HFF-Myc (cell line): ENCODE data around the gene PGA3.
"Not testable (repeated sequence)": the region's sequence is repeated elsewhere in the genome, so short reads cannot be mapped to it uniquely, and the experiment has no call there.

Source experiments
- DNase-seq: peaks from one replicate; pipeline ENCODE4 v3.0.0-alpha.2; 2011; ENCODE audit warnings: low read depth; ENCODE audit errors: extremely low read depth
- H3K4me3 ChIP-seq: replicated peaks from 2 replicates; pipeline ENCODE4 v1.5.1; 2011; ENCODE audit warnings: low read depth, mild to moderate bottlenecking, control low read depth, low read length
- CTCF ChIP-seq: IDR thresholded peaks from 2 replicates; pipeline ENCODE4 v1.5.1; 2012; ENCODE audit warnings: mild to moderate bottlenecking, low read depth, low read length, control low read depth; ENCODE audit errors: missing control alignments

Gene PGA3

GRCh38 chr11:61194981-61195695 is 8.2 kb upstream of the PGA3 start:
- DNase-seq = no peak
- no peak for TF ChIP-seq CTCF

DNA sequence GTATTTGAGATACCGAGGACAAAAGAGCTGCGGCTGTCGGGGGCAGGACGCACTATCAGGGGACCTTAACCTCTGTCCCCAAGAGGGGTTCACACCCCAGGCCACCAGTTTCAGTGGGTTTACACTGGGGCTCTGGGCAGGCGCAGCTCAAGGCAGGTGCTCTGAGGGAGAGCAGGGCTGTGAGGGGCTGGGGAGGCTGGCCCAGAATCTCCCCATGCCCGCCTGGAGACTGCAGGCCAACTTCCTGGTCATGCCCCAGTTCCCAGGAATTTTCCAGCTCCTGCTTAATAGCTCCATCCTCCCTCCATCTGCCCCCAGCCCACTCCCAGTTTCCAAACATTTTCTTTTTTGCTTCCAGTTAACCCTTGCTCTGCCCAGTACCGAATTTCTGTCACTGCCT is 7.6 kb upstream of the PGA3 start:
- H3K4me3 ChIP-seq = no peak overlapping the region
- no peak for TF ChIP-seq CTCF
- no peak for DNase-seq

More at GRCh38 chr11:61194981-61195695, 8.2 kb upstream of the PGA3 start:
- H3K4me3 ChIP-seq = no peak overlapping the region

DNA sequence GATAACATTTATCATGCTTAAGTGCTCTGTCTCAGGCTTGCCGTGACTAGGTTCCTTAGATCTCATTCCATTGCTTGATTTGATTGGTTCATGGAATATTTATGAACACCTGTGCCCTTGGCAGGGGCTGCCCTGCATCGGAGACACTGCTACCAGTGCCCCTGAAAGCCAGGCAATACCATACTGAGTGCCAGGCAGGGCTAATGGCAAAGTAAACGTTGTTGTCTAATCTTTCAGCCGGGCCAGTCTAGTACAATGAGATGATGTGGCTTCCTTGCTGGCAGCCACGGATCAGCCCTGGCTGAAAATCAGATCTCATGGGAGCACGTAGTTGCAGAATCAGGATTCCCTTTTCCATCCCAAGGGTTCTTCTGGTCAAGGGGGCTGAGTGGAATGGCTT is 5.0 kb upstream of the PGA3 start:
- DNase-seq = no peak
- TF ChIP-seq CTCF = no peak
- no peak overlapping the region for H3K4me3 ChIP-seq

DNA sequence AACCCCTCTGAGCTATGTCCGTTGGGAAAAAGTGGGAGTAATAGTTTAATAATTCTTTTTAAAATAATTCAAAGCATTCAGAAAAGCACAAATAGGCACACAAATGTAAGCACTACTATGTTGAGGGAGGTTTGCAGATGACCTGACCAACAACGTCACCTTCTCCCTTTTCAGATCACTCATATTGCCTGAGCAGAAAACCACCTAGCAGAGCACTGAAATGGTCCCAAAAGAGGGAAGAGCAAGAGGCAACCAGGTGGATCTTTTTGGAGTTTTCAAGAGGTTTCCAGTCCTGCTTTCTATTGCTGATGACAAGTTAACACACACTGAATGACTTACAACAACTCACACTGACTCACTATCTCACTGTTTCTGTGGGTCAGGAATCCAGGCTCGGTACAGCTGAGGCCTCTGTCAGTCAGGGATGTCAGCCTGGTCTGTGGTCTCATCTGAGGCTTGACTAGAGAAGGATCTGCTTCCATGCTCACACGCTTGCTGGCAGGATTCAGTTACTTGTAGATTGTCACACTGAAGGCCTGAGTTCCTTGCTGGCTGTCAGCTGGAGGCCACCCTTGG is 4.3 kb upstream of the PGA3 start:
- no peak overlapping the region for H3K4me3 ChIP-seq
- no peak for TF ChIP-seq CTCF
- DNase-seq = no peak

DNA sequence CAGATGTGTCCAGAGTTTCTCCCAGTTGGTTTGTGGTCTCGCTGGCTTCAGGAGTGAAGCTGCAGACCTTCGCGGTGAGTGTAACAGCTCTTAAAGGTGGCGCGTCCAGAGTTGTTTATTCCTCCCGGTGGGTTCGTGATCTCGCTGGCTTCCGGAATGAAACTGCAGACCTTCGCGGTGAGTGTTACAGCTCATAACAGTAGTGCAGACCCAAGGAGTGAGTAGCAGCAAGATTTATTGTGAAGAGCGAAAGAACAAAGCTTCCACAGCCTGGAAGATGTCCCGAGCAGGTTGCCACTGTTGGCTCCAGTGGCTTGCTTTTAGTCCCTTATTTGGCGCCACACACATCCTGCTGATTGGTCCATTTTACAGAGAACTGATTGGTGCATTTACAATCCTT is 1.8 kb upstream of the PGA3 start:
- DNase-seq = no peak
- no peak for TF ChIP-seq CTCF
- H3K4me3 ChIP-seq = no peak overlapping the region

- not testable (repeated sequence) for DNase-seq, H3K4me3 ChIP-seq
Observed at GRCh38 chr11:61203873-61204272, 558 bp downstream of the PGA3 start.

DNA sequence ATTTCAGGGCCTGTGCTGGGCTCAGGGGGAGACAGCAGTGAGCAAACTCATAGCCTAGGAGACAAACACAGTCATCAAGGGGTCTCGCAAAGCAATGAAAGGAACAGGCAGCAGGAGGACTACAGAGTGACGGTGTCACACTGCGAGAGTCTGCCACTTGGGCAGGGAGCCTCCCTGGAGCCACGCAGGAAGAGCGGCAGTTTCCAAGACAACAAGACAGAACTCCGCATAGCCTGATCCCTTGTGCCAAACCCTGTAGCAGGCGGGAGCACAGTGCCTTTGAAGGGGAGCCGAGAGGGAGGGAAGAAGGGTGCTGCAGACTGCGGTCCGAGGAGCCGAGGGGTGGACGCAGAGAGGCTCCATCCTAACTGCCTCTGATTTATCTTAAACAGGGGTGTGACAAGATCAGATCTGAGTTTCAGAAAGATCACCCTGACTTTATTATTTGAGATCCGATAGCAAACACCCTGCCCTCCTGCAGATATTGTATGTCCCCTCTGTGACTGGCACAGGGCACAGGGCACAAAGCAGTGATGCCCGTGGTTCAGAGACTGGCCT is 1.3 kb downstream of the PGA3 start:
- not testable (repeated sequence) for DNase-seq

GRCh38 chr11:61207636-61208310 is 4.5 kb downstream of the PGA3 start:
- not testable (repeated sequence) for DNase-seq, H3K4me3 ChIP-seq

More for the DNA sequence above, 1.3 kb downstream of the PGA3 start:
- H3K4me3 ChIP-seq = not testable (repeated sequence)

GRCh38 chr11:61210629-61211028 is 7.3 kb downstream of the PGA3 start:
- DNase-seq, H3K4me3 ChIP-seq: not testable (repeated sequence)

GRCh38 chr11:61211327-61211952 is 8.1 kb downstream of the PGA3 start:
- not testable (repeated sequence) for H3K4me3 ChIP-seq, DNase-seq

GRCh38 chr11:61212202-61212601 is 8.9 kb downstream of the PGA3 start:
- not testable (repeated sequence) for DNase-seq, H3K4me3 ChIP-seq
